ENCODE measurements around the gene PRICKLE1. TPM values are rescaled to one million over a fixed set of nuclear protein-coding genes. Genes with fewer than 3 reads are reported as not detected.
A peak's percentile ranks its signal among the peaks of the same experiment; 100 is the strongest.

PRICKLE1 gene
- total and polyA plus RNA-seq, 2 experiments from 2014 or later: 7.7 to 51.7 TPM

DNA sequence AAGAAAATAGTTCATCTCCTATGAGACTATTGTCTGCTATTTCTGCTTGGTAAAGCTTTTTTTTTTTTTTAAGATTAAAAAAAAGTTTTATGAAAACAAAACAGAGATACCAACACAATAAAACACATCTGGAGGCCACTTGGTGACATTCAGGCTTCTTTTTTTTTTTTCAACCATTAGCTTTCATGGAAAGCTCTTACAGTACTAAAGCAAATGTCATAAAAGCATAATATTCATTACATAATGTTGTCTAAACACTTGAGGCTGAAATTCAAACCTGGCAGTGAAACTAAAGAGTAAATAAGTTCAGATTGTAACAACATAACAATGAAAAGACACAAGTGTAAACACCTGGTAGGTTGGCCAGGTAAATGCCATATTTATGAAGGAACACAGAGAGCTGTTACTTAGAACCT lies 14.7 kb downstream of the PRICKLE1 start:
- Histone ChIP-seq H3K4me1 (ENCODE audit: insufficient read depth) (peaks cover 21% of the 10 kb centered on the region), H3K9me2 (ENCODE audit: insufficient read depth) (no peaks in the 10 kb centered on the region), H3K27me3 (ENCODE audit: insufficient read depth) (no peaks in the 10 kb centered on the region), H3K4me2 (no peak overlapping the region), H2AFZ (no peak overlapping the region), H3F3A (replicated peaks; ENCODE audit: low read depth) (no peaks in the 10 kb centered on the region; the same call in 1 of the 2 replicates), H3K79me2 (replicated peaks; ENCODE audit: insufficient read depth) (no peaks in the 10 kb centered on the region), H4K20me1 (replicated peaks; ENCODE audit: insufficient read depth) (no peaks in the 10 kb centered on the region), H3K36me3 (ENCODE audit: insufficient read depth) (no peaks in the 10 kb centered on the region), H3K4me3 (no peak overlapping the region), H3K27ac (ENCODE audit: low read depth) (no peak overlapping the region)
- Mint-ChIP-seq H3K9me3 (no peaks in the 10 kb centered on the region), H3K27me3 (ENCODE audit: insufficient read depth, low read depth, poor library complexity) (peaks cover 2% of the 10 kb centered on the region), H3K4me1 (peaks cover 28% of the 10 kb centered on the region), H3K36me3 (ENCODE audit: low read depth) (no peaks in the 10 kb centered on the region), H3K4me3 (no peak overlapping the region), H3K27ac (0 out of 2 replicates have a peak overlapping the region, but pooled peaks have one; percentile 12)
- ATAC-seq (no peak), DNase-seq (ENCODE audit: low spot score) (no peak)
- TF ChIP-seq, protein P1, sequence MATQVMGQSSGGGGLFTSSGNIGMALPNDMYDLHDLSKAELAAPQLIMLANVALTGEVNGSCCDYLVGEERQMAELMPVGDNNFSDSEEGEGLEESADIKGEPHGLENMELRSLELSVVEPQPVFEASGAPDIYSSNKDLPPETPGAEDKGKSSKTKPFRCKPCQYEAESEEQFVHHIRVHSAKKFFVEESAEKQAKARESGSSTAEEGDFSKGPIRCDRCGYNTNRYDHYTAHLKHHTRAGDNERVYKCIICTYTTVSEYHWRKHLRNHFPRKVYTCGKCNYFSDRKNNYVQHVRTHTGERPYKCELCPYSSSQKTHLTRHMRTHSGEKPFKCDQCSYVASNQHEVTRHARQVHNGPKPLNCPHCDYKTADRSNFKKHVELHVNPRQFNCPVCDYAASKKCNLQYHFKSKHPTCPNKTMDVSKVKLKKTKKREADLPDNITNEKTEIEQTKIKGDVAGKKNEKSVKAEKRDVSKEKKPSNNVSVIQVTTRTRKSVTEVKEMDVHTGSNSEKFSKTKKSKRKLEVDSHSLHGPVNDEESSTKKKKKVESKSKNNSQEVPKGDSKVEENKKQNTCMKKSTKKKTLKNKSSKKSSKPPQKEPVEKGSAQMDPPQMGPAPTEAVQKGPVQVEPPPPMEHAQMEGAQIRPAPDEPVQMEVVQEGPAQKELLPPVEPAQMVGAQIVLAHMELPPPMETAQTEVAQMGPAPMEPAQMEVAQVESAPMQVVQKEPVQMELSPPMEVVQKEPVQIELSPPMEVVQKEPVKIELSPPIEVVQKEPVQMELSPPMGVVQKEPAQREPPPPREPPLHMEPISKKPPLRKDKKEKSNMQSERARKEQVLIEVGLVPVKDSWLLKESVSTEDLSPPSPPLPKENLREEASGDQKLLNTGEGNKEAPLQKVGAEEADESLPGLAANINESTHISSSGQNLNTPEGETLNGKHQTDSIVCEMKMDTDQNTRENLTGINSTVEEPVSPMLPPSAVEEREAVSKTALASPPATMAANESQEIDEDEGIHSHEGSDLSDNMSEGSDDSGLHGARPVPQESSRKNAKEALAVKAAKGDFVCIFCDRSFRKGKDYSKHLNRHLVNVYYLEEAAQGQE (IDR thresholded peaks at IDR 0.05; ENCODE audit: unreplicated experiment): no peak
- TF ChIP-seq EZH2phosphoT487 (IDR thresholded peaks at IDR 0.05; ENCODE audit: unreplicated experiment): no peak
- TF ChIP-seq, protein P2, sequence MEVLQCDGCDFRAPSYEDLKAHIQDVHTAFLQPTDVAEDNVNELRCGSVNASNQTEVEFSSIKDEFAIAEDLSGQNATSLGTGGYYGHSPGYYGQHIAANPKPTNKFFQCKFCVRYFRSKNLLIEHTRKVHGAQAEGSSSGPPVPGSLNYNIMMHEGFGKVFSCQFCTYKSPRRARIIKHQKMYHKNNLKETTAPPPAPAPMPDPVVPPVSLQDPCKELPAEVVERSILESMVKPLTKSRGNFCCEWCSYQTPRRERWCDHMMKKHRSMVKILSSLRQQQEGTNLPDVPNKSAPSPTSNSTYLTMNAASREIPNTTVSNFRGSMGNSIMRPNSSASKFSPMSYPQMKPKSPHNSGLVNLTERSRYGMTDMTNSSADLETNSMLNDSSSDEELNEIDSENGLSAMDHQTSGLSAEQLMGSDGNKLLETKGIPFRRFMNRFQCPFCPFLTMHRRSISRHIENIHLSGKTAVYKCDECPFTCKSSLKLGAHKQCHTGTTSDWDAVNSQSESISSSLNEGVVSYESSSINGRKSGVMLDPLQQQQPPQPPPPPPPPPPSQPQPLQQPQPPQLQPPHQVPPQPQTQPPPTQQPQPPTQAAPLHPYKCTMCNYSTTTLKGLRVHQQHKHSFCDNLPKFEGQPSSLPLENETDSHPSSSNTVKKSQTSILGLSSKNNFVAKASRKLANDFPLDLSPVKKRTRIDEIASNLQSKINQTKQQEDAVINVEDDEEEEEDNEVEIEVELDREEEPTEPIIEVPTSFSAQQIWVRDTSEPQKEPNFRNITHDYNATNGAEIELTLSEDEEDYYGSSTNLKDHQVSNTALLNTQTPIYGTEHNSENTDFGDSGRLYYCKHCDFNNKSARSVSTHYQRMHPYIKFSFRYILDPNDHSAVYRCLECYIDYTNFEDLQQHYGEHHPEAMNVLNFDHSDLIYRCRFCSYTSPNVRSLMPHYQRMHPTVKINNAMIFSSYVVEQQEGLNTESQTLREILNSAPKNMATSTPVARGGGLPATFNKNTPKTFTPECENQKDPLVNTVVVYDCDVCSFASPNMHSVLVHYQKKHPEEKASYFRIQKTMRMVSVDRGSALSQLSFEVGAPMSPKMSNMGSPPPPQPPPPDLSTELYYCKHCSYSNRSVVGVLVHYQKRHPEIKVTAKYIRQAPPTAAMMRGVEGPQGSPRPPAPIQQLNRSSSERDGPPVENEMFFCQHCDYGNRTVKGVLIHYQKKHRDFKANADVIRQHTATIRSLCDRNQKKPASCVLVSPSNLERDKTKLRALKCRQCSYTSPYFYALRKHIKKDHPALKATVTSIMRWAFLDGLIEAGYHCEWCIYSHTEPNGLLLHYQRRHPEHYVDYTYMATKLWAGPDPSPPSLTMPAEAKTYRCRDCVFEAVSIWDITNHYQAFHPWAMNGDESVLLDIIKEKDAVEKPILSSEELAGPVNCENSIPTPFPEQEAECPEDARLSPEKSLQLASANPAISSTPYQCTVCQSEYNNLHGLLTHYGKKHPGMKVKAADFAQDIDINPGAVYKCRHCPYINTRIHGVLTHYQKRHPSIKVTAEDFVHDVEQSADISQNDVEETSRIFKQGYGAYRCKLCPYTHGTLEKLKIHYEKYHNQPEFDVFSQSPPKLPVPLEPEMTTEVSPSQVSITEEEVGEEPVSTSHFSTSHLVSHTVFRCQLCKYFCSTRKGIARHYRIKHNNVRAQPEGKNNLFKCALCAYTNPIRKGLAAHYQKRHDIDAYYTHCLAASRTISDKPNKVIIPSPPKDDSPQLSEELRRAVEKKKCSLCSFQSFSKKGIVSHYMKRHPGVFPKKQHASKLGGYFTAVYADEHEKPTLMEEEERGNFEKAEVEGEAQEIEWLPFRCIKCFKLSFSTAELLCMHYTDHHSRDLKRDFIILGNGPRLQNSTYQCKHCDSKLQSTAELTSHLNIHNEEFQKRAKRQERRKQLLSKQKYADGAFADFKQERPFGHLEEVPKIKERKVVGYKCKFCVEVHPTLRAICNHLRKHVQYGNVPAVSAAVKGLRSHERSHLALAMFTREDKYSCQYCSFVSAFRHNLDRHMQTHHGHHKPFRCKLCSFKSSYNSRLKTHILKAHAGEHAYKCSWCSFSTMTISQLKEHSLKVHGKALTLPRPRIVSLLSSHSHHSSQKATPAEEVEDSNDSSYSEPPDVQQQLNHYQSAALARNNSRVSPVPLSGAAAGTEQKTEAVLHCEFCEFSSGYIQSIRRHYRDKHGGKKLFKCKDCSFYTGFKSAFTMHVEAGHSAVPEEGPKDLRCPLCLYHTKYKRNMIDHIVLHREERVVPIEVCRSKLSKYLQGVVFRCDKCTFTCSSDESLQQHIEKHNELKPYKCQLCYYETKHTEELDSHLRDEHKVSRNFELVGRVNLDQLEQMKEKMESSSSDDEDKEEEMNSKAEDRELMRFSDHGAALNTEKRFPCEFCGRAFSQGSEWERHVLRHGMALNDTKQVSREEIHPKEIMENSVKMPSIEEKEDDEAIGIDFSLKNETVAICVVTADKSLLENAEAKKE (CRISPR knock-in tag; IDR thresholded peaks at IDR 0.05): no peak
